Measurements from ENCODE around the gene PHACTR1. TPM values are rescaled to one million over a fixed set of nuclear protein-coding genes. Genes with fewer than 3 reads are reported as not detected.
A peak's percentile ranks its signal among the peaks of the same experiment; 100 is the strongest.

The PHACTR1 gene
- polyA plus RNA-seq, 3 donors, result 6.1 to 26.9 (median 7.6) TPM

DNA sequence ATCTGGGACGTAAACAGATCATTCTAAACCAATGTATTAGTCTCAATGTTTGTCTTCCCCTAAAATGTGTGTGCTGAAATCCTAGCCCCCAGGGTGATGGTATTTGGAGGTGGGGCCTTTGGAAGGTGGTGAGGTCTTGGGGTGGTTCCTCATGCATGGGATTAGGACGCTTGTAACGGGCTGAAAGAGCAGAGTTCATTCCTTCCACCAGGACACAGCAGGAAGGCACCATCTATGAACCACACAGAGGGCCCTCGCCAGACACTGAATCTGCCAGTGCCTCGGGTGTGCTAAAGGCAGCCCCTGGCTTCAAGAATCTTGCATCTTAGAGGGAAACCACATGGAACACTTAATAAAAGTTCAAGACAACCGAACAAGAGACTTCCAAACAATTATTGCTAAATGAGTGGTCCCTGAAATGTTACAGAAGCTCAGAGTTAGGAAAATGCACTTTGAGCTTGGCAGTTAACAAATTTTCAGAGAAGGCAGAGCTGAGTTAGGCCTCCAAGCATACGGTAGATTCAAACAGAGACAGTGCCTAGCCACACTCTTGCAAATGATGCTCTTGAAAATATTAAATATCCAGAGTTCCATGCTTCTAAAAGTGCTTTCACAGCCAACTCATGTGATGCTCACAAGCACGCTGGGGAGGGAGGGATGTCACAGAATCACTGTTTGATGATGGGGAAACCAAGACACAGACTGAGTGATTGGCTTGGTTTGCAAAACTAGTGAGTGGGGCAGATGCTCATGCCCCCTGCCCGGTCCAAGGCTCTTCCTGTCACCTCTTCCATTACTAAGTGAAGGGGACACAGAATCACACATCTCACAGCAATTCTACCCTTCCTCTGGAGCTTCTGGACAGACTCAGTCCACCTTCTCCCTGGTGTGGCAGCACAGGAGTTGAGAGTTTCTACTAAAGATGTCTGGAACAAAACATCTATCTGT lies 584.4 kb downstream of the PHACTR1 start:
- peak overlapping the region in 6 of 7 donors; percentile 82 to 100 (median 98) for H3K27ac Mint-ChIP-seq
- Histone ChIP-seq H2AFZ (ENCODE audit: insufficient read depth, low read depth, low read length, poor library complexity, severe bottlenecking) (no peak overlapping the region), H3K27me3 (ENCODE audit: control insufficient read depth in 2 of 2, insufficient read depth in 2 of 2, low read length in 2 of 2) (no peaks in the 10 kb centered on the region), H4K20me1 (ENCODE audit: insufficient read depth, low read length) (no peaks in the 10 kb centered on the region), H3K9me3 (replicated peaks in 1 of 2; ENCODE audit: control insufficient read depth in 1 of 2, insufficient read depth in 1 of 2, low read length in 2 of 2) (no peaks in the 10 kb centered on the region), H3K79me2 (ENCODE audit: insufficient read depth, low read length) (no peaks in the 10 kb centered on the region), H3K4me2 (replicated peaks; ENCODE audit: extremely low read depth, low read length, poor library complexity, severe bottlenecking) (no peak overlapping the region), H3K9ac (ENCODE audit: insufficient read depth, low read length, poor library complexity, severe bottlenecking) (no peak overlapping the region), H3K4me1 (ENCODE audit: control insufficient read depth in 1 of 2, insufficient read depth in 2 of 2, low read length in 2 of 2) (peaks cover 25% of the 10 kb centered on the region in 2 donors), H3K27ac (ENCODE audit: low read depth in 1 of 2, low read length in 2 of 2) (no peak overlapping the region), H3K36me3 (replicated peaks in 1 of 2; ENCODE audit: control insufficient read depth in 1 of 2, insufficient read depth in 2 of 2, low read length in 2 of 2) (peaks cover 13 to 51% of the 10 kb centered on the region in 2 donors), H3K4me3 (replicated peaks in 1 of 3; ENCODE audit: low read depth in 2 of 3, low read length in 3 of 3) (no peak overlapping the region)
- peaks cover 70 to 71% of the 10 kb centered on the region in 2 donors for H3K36me3 Mint-ChIP-seq
- H3K4me1 Mint-ChIP-seq, result peaks cover 32% of the 10 kb centered on the region
- 93% methylated on average over 3 of the region's 9 CpGs for WGBS (ENCODE audit: insufficient coverage)
- no peak overlapping the region for H3K4me3 Mint-ChIP-seq
- DNase-seq, result no peak
- intact Hi-C loops (cut with micrococcal nuclease), result loop anchor here (5.0 to 10.0 kb wide), 2 partner anchors 39 to 1986 kb away; no protein-coding TSS in a partner anchor
- TF ChIP-seq CTCF (IDR thresholded peaks at IDR 0.05), result no peak
- no peaks in the 10 kb centered on the region for H3K9me3 Mint-ChIP-seq
- H3K27me3 Mint-ChIP-seq (ENCODE audit: low read depth in 3 of 3), result peaks cover 0 to 5% (median 0%) of the 10 kb centered on the region in 3 donors

DNA sequence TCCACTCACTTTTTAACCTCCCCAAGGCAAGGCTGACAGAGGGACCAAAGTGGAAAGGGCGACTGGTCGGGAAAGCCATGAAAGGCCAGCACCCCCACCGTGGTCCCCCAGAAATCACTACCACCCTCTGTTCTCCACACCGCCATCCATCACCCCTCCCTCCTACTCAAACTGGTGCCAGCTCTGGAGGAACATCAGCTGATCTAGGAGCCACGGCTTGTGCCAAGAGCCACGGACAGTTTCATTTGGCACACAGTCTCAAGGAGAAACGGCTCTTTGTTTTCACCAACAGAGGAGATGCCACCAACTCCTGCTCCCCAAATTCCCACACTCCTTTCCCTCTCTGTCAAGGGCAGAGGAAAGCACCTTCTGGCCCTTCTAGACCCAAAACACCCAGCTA lies 585.7 kb downstream of the PHACTR1 start:
- Histone ChIP-seq H3K9ac (ENCODE audit: insufficient read depth, low read length, poor library complexity, severe bottlenecking) (peak overlapping the region; percentile 53), H3K9me3 (replicated peaks in 1 of 2; ENCODE audit: control insufficient read depth in 1 of 2, insufficient read depth in 1 of 2, low read length in 2 of 2) (no peaks in the 10 kb centered on the region), H3K27me3 (ENCODE audit: control insufficient read depth in 2 of 2, insufficient read depth in 2 of 2, low read length in 2 of 2) (no peaks in the 10 kb centered on the region), H3K27ac (ENCODE audit: low read depth in 1 of 2, low read length in 2 of 2) (peak overlapping the region; percentile 92 to 97), H3K79me2 (ENCODE audit: insufficient read depth, low read length) (no peaks in the 10 kb centered on the region), H3K4me2 (replicated peaks; ENCODE audit: extremely low read depth, low read length, poor library complexity, severe bottlenecking) (no peak overlapping the region), H4K20me1 (ENCODE audit: insufficient read depth, low read length) (no peaks in the 10 kb centered on the region), H3K4me3 (replicated peaks in 1 of 3; ENCODE audit: low read depth in 2 of 3, low read length in 3 of 3) (peak overlapping the region in 1 of 3 experiments; percentile 11), H3K36me3 (replicated peaks in 1 of 2; ENCODE audit: control insufficient read depth in 1 of 2, insufficient read depth in 2 of 2, low read length in 2 of 2) (peaks cover 17 to 51% of the 10 kb centered on the region in 2 donors), H2AFZ (ENCODE audit: insufficient read depth, low read depth, low read length, poor library complexity, severe bottlenecking) (no peak overlapping the region), H3K4me1 (ENCODE audit: control insufficient read depth in 1 of 2, insufficient read depth in 2 of 2, low read length in 2 of 2) (peaks cover 28 to 29% of the 10 kb centered on the region in 2 donors)
- WGBS (ENCODE audit: insufficient coverage), result 94% methylated on average over 7 of the region's 7 CpGs
- Mint-ChIP-seq H3K27ac (peak overlapping the region; percentile 97 to 100 (median 100)), H3K9me3 (no peaks in the 10 kb centered on the region), H3K4me3 (peak overlapping the region; percentile 39 to 75), H3K36me3 (peaks cover 63 to 71% of the 10 kb centered on the region in 2 donors), H3K27me3 (ENCODE audit: low read depth in 3 of 3) (peaks cover 0 to 4% (median 0%) of the 10 kb centered on the region in 3 donors), H3K4me1 (peaks cover 36% of the 10 kb centered on the region)
- intact Hi-C loops (cut with micrococcal nuclease), result loop anchor here (2.0 to 10.0 kb wide), 3 partner anchors 29 to 1987 kb away; no protein-coding TSS in a partner anchor
- TF ChIP-seq CTCF (IDR thresholded peaks at IDR 0.05), result no peak
- no peak for DNase-seq

Measured in CD14-positive monocyte (primary cell).